Tibial artery (tissue), 4 donors: Measurements from ENCODE around the gene ALDH3A2.
A peak's percentile ranks its signal among the peaks of the same experiment; 100 is the strongest.

ENCODE experiments used
- DNase-seq, 2 donors: peaks; one replicate each; pipeline ENCODE4 v3.0.0-alpha.2; 2019
- H3K27ac ChIP-seq, 2 donors: fragments of 200-600 bp; sonication (generic) in 1 of 2; 1 replicate in 1 of 2; 2 replicates in 1 of 2; pipeline ENCODE4 v1.5.1; 2018 to 2019; ENCODE audit warnings: mild to moderate bottlenecking in 1 of 2
- H3K27me3 ChIP-seq, 2 donors: fragments of 200-600 bp; sonication (generic) in 1 of 2; one replicate each; pipeline versions ENCODE4 v1.5.1 to v1.6.0; 2016 to 2019
- H3K36me3 ChIP-seq, 3 donors: fragments of 200-600 bp; sonication (generic) in 2 of 3; one replicate each; pipeline ENCODE4 v1.5.1; 2016 to 2019; ENCODE audit warnings: mild to moderate bottlenecking in 2 of 3
- H3K4me1 ChIP-seq, 4 donors: fragments of 200-600 bp; sonication (generic) in 2 of 4; 1 replicate in 3 of 4; 2 replicates in 1 of 4; pipeline ENCODE4 v1.5.1; 2016 to 2019
- H3K4me3 ChIP-seq, 2 donors: fragments of 200-600 bp; sonication (generic) in 1 of 2; 1 replicate in 1 of 2; 2 replicates in 1 of 2; pipeline ENCODE4 v1.5.1; 2018 to 2019; ENCODE audit warnings: mild to moderate bottlenecking in 2 of 2
- H3K9me3 ChIP-seq, 3 donors: fragments of 200-600 bp; sonication (generic) in 1 of 3; one replicate each; pipeline ENCODE4 v1.5.1; 2016 to 2019
- intact Hi-C: fragments of 100-400 bp; cut with DNase I; formaldehyde crosslinking; loops from one replicate; pipeline ENCODE4 v1.15.0; 2023; ENCODE audit warnings: low total_unique reads
- TF ChIP-seq, protein P1 (sequence below), 2 experiments: fragments of 200-600 bp in 1 of 2; fragments of 450-650 bp in 1 of 2; IDR thresholded peaks; one replicate each; pipeline ENCODE4 v1.5.1; 2017 to 2019; ENCODE audit warnings: antibody characterized with exemption in 2 of 2, mild to moderate bottlenecking in 1 of 2, moderate library complexity in 1 of 2

ALDH3A2 gene

DNA sequence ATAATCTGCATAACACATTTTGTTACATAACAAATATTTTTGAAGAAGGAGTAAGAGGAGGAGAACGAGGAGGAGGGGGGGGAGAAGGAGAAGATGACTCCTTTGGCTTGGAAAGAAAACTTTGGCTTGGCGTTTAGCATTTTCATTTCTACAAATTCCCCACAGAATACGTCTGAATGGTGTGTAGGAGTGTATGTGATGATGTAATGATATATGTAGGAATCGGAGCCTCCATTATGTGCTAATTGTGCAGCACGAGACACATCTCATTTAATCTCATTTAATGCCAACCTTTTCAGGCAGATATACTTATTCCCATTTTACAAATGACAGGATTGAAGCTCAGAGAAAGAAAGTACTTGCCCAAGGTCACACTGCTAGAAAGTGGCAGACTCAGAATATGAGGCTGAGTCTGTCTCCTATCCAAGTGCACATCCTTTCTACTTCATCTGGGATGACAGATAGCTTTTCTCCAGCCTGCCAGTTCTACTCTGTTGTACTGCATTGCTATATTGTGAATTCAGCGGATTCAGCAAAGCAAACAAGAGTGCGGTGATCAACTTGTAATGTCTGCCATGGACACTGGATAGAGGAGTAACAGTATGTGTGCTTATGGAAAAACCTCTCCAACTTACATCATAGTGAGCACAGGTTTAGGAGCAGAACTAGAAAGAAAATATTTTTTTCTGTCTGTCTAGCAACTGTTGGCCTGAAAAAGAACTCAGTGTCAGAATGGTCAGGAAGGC, 78.3 kb downstream of the ALDH3A2 start:
- H3K27me3 ChIP-seq, result no peaks in the 10 kb centered on the region
- intact Hi-C loops, result no loop called here

More for the DNA sequence above, 78.3 kb downstream of the ALDH3A2 start:
- TF ChIP-seq, protein P1, sequence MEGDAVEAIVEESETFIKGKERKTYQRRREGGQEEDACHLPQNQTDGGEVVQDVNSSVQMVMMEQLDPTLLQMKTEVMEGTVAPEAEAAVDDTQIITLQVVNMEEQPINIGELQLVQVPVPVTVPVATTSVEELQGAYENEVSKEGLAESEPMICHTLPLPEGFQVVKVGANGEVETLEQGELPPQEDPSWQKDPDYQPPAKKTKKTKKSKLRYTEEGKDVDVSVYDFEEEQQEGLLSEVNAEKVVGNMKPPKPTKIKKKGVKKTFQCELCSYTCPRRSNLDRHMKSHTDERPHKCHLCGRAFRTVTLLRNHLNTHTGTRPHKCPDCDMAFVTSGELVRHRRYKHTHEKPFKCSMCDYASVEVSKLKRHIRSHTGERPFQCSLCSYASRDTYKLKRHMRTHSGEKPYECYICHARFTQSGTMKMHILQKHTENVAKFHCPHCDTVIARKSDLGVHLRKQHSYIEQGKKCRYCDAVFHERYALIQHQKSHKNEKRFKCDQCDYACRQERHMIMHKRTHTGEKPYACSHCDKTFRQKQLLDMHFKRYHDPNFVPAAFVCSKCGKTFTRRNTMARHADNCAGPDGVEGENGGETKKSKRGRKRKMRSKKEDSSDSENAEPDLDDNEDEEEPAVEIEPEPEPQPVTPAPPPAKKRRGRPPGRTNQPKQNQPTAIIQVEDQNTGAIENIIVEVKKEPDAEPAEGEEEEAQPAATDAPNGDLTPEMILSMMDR (IDR thresholded peaks at IDR 0.05), result no peak
- H3K4me1 ChIP-seq, result peaks cover 0 to 45% (median 29%) of the 10 kb centered on the region in 4 donors
- H3K4me3 ChIP-seq, result no peak overlapping the region
- no peak for DNase-seq
- no peaks in the 10 kb centered on the region for H3K36me3 ChIP-seq
- peak overlapping the region; percentile 78 to 79 for H3K27ac ChIP-seq
- H3K9me3 ChIP-seq, result no peaks in the 10 kb centered on the region
